Endometrial microvascular endothelial cells (primary cell): Measurements from ENCODE around the gene MRPS23. TPM values are rescaled to one million over a fixed set of nuclear protein-coding genes. Genes with fewer than 3 reads are reported as not detected.

Experiments
- in situ Hi-C: cut with HindIII; loops from 2 replicates; pipeline ENCODE4 v1.10.0; 2017; ENCODE audit warnings: low sequenced_read_pairs, low pct_unique_long_range_greater_than_20kb; ENCODE audit errors: inconsistent ontology term
- total RNA-seq: library from RNA; depleted of rRNA; stranded (reverse); fragments of >200 nt; gene quantifications from one replicate; pipeline ENCODE4 v1.2.3, GENCODE V29; 2015; ENCODE audit errors: inconsistent ontology term

Gene MRPS23
- 94.2 TPM for total RNA-seq

- in situ Hi-C loops = no loop called here
Measured at GRCh38 chr17:57849874-57850754, at the start of gene MRPS23. TSS of gene MRPS23 (minus strand) at chr17:57850044. CDS start at chr17:57850010, 34 bp downstream.

- in situ Hi-C loops = no loop called here
Measured at GRCh38 chr17:57899391-57899790, 49.5 kb upstream of the MRPS23 start.

- in situ Hi-C loops = no loop called here
Measured at GRCh38 chr17:57898487-57899311, 48.9 kb upstream of the MRPS23 start.

- in situ Hi-C loops = no loop called here
Measured at GRCh38 chr17:57895382-57896060, 45.7 kb upstream of the MRPS23 start.

GRCh38 chr17:57894848-57895247 is 45.0 kb upstream of the MRPS23 start:
- in situ Hi-C loops = no loop called here

GRCh38 chr17:57892820-57893595 is 43.2 kb upstream of the MRPS23 start:
- in situ Hi-C loops = no loop called here

GRCh38 chr17:57892146-57892819 is 42.4 kb upstream of the MRPS23 start:
- in situ Hi-C loops = no loop called here

- in situ Hi-C loops = no loop called here
Measured at GRCh38 chr17:57890857-57891232, 41.0 kb upstream of the MRPS23 start.

- in situ Hi-C loops = no loop called here
Measured at GRCh38 chr17:57889892-57890856, 40.3 kb upstream of the MRPS23 start.

GRCh38 chr17:57889252-57889651 is 39.4 kb upstream of the MRPS23 start:
- in situ Hi-C loops = no loop called here

- in situ Hi-C loops = no loop called here
Measured at GRCh38 chr17:57888311-57889216, 38.7 kb upstream of the MRPS23 start.

GRCh38 chr17:57887161-57887560 is 37.3 kb upstream of the MRPS23 start:
- in situ Hi-C loops = no loop called here

GRCh38 chr17:57886020-57886419 is 36.2 kb upstream of the MRPS23 start:
- in situ Hi-C loops = no loop called here

GRCh38 chr17:57885148-57885915 is 35.5 kb upstream of the MRPS23 start:
- in situ Hi-C loops = no loop called here

GRCh38 chr17:57881783-57882351 is 32.0 kb upstream of the MRPS23 start:
- in situ Hi-C loops = no loop called here
